CD1c-positive myeloid dendritic cell (primary cell): ENCODE results near the gene MEDAG.
A peak's percentile ranks its signal among the peaks of the same experiment; 100 is the strongest.

Source experiments
- DNase-seq: peaks from one replicate; pipeline ENCODE4 v3.0.0-alpha.2; 2016; ENCODE audit errors: extremely low spot score

The MEDAG gene

GRCh38 chr13:30872685-30873461, 33.2 kb upstream of the MEDAG start:
- DNase-seq, result peak; percentile 95

- DNase-seq, result no peak
These were observed 32.6 kb upstream of the MEDAG start for GRCh38 chr13:30873499-30873898.

GRCh38 chr13:30874111-30874510, 32.0 kb upstream of the MEDAG start:
- no peak for DNase-seq

DNA sequence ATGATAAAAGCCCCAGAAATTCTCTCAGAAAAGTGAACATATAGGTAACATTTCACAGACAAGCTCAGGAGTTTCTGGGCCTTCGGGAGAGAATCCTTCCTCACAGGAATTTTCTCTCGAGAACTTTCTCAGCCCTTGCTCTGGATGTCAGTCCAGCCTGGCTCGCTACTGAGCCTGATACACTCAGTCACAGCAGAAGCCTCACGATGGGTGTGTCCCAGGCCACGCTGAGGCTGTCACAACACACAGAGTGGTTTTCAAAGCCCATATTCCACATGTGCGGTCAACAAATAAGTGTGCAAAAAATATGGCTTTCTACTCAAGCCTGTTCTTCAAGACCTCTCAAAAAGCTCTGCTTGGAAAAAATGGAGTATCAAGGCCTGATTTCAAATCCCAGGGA, 31.5 kb upstream of the MEDAG start:
- DNase-seq, result no peak

GRCh38 chr13:30877335-30877734, 28.7 kb upstream of the MEDAG start:
- DNase-seq, result no peak

GRCh38 chr13:30880151-30880855, 25.8 kb upstream of the MEDAG start:
- DNase-seq, result no peak

DNA sequence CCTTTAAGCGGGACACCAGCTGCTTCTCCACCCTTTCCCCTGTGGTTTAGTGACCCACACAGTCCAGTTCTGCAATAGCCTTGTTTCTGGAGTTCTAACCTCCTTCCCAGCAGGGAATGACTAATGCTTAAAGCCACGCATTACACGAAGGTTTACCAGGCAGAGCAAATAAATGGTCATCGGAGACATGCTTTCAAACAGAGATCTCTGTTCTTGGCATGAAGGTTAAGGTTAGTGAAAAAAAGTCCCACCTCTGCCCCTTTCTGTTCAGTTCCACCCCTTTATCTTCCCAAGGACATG, 25.3 kb upstream of the MEDAG start:
- DNase-seq, result peak; percentile 60

DNA sequence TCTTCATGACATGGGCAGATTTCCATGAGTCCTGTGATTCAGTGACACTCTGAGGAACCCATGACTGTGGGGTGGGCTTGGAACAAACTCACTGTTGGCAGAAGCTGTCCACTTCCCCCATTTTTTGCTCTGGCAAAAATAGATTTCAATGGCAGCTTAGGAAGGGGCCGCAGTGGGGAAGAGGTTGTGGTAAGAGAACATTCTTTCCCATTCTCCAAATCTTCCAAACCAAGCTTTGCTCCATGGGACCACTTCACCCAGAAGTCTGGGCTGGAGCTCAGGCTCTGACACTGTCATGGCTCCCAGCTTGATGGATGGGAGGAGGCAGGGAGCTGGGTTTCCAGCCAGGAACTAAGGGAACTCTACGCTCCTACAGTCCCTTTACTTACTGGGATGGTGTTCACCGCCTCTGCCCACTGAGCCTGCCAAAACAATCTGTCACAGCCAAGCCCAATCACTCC, 24.9 kb upstream of the MEDAG start:
- DNase-seq, result peak; percentile 24

GRCh38 chr13:30882026-30882850, 23.8 kb upstream of the MEDAG start:
- no peak for DNase-seq

GRCh38 chr13:30882996-30883766, 22.9 kb upstream of the MEDAG start:
- no peak for DNase-seq

- no peak for DNase-seq
These were observed 21.5 kb upstream of the MEDAG start for GRCh38 chr13:30884543-30884942.

GRCh38 chr13:30889196-30889690, 16.8 kb upstream of the MEDAG start:
- no peak for DNase-seq

GRCh38 chr13:30892966-30893365, 13.1 kb upstream of the MEDAG start:
- peak; percentile 20 for DNase-seq

DNA sequence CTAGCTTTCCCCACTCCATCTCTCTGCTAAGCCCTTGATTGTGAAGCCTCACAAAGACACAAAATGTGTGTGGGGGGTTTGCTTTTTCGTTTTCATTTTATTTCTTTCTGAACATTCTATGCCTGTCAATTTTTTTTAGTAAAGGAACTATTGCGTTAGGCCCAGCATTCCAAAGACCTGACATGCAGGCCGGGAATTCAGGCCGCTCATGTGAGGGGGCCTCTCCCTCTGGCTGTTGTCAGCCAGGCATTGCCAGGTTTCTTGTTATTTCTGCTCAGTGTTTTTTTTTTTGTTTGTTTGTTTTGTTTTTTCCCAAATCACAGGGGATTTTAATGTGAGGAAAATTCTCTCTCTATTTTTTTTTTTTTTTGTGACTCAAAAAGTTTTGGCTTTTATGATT, 10.3 kb upstream of the MEDAG start:
- DNase-seq, result no peak

DNA sequence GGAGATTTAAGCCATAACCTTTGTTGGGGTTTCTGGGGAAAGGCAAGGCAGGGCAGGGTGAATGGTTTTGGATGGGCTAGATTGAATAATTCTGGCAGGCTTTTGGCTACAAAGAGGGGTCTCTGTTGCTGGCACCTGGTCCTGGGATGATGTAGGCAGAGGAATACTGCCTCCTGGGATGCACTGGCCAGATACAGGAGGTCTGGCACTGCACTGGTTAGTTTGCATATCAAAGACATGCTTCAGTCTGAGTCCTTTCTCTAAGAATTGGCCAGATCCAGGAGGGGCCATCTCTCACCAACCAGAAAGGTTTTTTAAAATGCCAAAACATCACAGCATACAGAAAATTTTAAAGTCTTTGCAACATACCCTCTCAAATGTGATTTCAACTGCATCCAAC, 8.0 kb upstream of the MEDAG start:
- no peak for DNase-seq

GRCh38 chr13:30898678-30899241, 7.3 kb upstream of the MEDAG start:
- DNase-seq, result peak; percentile 50

GRCh38 chr13:30900436-30900835, 5.6 kb upstream of the MEDAG start:
- peak; percentile 28 for DNase-seq

DNA sequence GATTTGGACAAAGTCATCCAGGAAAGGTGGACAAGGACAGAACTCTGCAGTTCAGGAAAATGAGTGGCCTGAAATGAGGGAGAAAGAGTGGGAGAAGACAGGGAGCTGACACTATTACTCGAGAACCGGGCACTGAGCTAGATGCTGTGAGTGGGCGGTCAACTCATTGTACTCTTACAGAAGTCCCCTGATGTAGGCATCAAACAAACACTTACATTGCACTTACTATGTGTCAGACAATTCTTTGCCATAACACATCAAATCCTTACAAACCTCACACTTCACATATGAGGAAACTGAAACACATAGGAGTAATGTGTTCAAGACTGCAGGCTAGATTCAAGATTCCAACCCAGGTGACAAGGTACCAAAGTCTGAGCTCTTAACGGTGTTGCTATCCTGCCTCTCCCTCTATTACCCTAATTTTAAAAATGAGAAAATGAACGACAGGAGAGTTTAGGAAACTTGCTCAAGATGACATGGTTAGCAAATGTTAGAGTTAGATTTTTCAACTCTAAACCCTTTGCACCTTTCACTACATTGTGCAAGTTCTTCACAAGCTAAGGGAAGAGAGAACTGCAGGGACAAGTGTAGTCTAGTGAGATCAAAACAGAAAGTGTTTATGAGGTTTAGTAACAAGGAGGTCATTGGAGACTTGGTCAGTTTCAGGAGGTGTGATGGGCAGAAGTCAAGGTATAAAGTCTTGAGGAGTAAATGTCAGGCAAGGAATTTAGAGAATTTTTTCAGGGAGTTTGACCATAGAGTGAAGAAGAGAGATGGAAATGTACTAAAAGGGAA, 4.9 kb upstream of the MEDAG start:
- DNase-seq, result no peak

- no peak for DNase-seq
These were observed 2.0 kb upstream of the MEDAG start for GRCh38 chr13:30904043-30904442.

- no peak for DNase-seq
These were observed 460 bp downstream of the MEDAG start for GRCh38 chr13:30906411-30907051.
